ENCODE measurements around the gene ARHGEF7. TPM values are rescaled to one million over a fixed set of nuclear protein-coding genes. Genes with fewer than 3 reads are reported as not detected.
"Not testable (repeated sequence)": the region's sequence is repeated elsewhere in the genome, so short reads cannot be mapped to it uniquely, and the experiment has no call there.

Gene ARHGEF7
- total RNA-seq, 1 experiment from 2014 or later, result 14.7 TPM

DNA sequence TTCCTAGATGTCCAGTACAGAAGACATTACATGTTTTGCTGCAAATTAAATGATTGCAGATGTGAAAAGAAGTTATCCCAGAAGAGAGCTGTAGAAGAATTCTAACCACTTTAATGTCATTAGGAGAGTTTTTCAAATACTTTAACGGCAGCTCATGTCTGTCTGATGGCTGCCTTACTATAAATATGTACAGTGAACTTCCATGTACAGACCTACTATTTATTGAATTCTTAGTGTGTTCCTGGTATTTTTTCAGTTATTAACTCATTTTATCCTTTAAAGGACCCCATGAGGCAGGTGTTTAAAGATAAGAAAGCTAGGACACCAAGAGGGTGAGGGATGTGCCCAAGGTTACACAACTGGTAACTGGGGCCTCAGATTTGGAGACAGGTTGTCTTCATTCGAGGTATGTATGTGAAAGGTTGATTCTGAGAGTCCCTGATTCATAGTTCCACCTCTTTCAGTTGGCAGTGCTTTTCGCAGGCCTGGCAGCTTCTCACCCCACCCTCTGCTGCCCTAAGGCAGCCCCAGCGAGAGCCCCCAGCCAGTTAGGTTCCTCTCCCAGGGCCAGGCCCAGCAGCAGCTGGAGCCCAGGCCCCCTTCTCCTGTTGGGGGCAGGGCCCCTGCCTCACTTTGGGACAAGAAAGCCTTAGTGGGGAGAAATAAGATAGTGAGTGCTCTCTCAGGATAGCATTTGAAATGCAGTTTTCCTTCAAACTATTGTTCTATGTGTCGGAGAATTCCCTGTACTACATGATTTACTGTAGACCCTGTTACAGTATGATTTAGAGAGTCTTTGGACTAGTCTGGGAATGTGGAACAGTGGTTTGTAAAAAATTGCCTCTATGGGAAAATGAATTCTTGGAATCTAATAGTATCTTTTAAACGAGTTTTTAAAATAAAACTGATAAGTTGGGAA is 137.6 kb downstream of the ARHGEF7 start:
- DNase-seq (ENCODE audit: low read depth), result no peak

DNA sequence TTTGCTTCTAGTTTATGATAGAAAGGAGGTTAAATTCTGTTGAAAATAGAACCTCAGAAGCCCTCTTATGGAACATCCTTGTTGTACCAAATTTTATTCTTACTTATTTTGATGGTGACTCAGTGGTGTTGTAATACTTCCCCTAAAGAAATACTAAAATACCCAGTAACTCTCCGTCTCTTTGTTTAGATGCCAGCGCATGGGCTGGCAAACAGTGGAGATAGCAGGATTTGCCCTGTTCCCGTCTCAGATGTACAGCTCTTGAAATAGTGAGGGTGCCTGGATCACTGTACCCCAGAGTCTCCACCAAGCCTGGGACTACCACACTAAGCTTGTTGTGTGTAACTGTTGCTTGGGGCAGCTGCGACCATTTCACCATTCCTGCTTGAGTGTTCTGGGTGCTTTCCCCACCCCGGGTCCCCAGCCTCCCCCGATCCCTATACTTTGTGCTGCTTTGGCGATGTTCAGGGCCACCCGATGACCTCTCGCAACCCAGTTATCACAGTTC is 138.3 kb downstream of the ARHGEF7 start:
- DNase-seq (ENCODE audit: low read depth), result no peak

DNA sequence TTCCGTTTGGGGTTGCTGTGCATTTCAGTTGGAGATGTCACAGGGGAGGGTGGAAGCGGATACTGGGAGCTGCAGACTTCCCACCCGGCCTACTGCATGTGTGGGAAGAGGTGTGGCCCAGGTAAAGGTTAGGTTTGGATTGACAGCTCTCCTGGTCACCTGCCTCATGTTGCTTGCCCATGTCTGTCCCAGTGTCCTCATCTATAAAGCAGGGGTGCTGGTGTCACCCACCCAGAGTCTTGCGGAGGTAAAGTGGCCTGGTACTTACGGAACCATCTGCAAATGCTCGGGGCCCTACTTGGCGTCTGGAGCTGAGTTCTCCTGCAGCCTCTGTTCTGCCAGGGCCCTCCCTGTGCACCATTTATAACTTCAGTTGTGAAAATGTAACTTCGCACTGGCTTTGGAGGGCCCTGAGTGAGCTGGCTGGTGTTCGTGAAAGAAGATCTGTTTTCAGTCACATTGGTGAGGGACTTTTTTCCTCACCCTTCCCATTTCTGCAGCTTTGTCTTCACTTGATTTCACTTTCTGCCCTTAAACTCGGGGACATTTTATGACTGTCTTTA is 140.2 kb downstream of the ARHGEF7 start:
- no peak for DNase-seq (ENCODE audit: low read depth)

GRCh38 chr13:111256458-111256857 is 141.3 kb downstream of the ARHGEF7 start:
- no peak for DNase-seq (ENCODE audit: low read depth)

GRCh38 chr13:111256946-111257345 is 141.8 kb downstream of the ARHGEF7 start:
- DNase-seq (ENCODE audit: low read depth), result no peak

GRCh38 chr13:111257899-111258298 is 142.8 kb downstream of the ARHGEF7 start:
- not testable (repeated sequence) for DNase-seq (ENCODE audit: low read depth)

- no peak for DNase-seq (ENCODE audit: low read depth)
These were observed 143.5 kb downstream of the ARHGEF7 start for GRCh38 chr13:111258637-111259036.

- no peak for DNase-seq (ENCODE audit: low read depth)
These were observed 143.9 kb downstream of the ARHGEF7 start for GRCh38 chr13:111259058-111259457.

DNA sequence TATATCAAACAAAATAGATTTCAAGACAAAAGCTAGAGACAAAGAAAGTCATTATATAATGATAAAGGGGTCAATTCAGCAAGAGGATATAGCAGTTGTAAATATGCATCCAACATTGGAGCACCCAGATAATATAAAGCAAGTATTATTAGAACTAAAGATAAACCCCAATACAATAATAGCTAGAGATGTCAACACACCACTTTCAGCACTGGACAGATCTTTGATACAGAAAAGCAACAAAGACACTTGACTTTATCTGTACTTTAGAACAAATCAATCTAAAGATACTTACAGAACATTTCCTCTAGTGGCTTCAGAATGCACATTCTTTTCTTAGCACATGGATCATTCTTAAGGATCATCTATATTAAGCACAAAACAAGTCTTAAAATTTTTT is 146.2 kb downstream of the ARHGEF7 start:
- no peak for DNase-seq (ENCODE audit: low read depth)

DNA sequence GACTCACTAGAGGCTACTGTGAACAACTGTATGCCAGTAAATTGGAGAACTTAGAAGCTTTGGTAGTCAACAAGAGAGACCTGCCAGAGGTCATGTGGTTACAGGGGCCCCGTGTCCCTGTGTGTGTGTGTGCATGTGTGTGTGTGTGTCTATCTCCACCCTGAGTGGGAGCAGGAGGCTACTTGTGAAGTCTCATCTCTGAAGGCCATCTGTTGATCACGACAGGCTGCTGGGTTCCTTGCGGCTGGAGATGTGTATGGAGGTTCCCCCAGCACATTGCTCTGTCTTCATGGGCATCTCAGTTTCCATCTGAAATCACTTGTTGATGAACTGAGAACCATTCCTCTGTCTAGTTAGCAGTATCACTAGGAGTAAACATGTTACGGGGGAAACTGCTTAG is 147.2 kb downstream of the ARHGEF7 start:
- DNase-seq (ENCODE audit: low read depth), result no peak

- no peak for DNase-seq (ENCODE audit: low read depth)
These were observed 147.6 kb downstream of the ARHGEF7 start for GRCh38 chr13:111262715-111263114.

DNA sequence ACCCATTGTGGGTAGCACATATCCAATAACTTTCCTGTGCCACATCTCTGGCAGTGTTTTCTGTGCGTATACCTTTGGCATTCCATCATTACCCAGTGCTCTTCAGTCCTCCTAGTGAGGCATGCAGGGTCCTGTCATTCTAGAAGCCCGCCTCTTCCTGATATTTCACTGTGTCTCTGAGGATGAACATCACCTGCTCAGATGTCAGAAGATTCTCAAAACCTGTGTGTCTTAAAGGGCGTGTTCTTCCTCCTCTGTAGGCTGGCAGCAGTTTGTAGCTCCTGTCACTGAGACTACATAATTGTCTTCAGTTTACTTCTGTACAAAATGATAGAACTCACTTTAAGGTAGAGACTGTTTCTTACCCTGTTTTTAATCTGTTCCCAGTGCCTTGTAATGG is 148.5 kb downstream of the ARHGEF7 start:
- DNase-seq (ENCODE audit: low read depth), result no peak

DNA sequence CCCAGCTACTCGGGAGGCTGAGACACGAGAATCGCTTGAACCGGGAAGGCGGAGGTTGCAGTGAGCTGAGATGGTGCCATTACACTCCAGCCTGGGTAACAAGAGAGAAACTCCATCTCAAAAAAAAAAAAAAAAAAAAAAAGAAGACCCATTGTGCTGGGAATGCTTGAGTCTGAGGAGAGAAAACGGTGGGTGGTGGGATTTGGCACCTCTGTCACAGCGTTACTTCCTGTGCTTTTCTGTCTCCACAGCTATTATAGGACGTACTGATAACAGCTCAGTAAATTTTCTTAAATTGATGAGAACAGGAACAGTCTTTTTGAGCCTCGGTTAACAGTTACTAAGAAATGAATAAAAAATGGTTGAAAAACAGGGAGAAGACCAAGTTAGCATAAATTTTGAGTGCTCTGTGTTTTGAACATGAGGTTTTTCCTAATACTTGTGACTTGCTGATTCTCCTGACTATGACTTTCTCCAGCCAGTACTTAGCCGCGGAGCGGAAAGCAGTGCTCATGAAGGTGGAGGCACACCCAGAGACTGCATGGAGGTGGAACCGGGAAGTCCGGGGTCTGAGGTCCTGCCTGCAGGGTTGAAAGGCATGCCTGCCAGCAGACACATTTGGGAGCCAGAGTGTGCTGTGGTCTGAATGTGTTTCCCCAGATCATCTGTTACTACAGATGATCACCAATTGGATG is 150.0 kb downstream of the ARHGEF7 start:
- no peak for DNase-seq (ENCODE audit: low read depth)

DNA sequence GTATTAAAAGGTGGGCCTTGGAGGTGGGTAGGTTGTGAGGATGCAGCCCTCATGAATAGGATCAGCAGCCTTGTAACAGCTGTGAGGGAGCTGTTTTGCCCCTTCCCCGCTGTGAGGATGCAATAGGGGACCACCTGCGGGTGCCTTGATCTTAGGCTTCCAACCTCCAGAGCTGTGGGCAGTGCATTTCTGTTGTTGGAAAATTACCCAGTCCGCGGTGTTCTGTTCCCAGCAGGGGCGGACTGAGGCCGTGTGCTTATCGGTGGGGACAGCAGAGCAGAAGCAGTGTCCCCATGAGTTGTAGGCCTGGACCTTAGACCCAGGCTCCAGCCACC is 150.6 kb downstream of the ARHGEF7 start:
- DNase-seq (ENCODE audit: low read depth), result no peak

DNA sequence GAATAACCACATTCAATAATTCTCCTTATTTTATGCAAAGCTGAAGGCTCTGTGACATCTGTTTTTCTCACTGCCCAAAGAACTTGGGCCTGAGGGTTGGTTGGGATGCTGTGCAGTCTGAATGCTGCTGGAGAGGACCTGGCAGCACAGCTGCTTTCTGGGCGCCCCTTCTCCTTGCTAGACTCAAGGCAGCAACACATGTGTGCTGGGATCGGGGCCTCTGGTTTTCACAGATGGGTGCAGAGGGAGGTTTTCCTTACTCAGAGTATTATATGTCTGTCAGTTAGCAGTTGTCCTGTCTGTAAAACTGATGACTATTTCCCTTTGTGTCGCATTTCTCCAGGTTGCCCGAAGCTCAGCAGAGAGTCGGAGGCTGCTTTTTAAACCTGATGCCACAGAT is 152.1 kb downstream of the ARHGEF7 start:
- no peak for DNase-seq (ENCODE audit: low read depth)

DNA sequence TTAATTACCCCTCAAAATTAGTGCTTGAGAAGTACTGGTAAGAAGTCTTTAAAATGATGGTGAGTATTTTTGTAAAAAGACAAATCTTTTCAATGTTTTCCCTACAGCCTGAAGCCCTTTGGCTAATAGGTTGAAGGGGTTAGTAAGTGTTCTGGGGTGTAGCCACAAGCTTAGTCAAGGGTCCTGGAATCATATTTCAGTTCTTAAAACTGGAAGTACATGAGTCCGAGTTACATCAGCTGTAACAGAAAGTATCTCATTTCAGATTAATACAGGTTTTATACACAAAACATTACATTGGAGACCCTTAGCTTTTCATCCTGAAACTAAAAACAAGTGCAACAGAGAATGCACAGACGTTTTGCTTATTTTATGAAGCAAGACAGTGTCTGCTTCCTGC is 152.7 kb downstream of the ARHGEF7 start:
- DNase-seq (ENCODE audit: low read depth), result no peak

DNA sequence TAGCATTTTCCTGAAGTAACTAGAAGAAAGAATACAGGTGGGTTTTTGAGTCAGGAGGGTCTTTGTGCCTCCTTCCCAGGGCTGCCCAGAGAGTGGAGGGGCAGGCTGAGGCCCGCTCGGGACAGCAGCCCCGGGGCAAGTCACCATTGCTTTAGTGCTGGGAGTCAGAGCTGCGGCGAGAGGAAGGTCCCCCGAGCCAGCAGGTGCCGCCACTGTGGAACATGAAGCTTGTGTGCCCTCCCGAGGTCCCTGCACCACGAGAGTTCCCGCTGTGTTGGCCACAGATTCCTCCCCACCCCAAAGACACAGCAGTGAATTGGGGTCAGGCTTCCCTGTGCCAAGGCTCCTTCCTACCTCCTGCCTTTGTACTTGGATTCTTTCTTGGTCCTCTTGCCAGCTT is 154.4 kb downstream of the ARHGEF7 start:
- DNase-seq (ENCODE audit: low read depth), result no peak

GRCh38 chr13:111270126-111270525 is 155.0 kb downstream of the ARHGEF7 start:
- DNase-seq (ENCODE audit: low read depth), result no peak

DNA sequence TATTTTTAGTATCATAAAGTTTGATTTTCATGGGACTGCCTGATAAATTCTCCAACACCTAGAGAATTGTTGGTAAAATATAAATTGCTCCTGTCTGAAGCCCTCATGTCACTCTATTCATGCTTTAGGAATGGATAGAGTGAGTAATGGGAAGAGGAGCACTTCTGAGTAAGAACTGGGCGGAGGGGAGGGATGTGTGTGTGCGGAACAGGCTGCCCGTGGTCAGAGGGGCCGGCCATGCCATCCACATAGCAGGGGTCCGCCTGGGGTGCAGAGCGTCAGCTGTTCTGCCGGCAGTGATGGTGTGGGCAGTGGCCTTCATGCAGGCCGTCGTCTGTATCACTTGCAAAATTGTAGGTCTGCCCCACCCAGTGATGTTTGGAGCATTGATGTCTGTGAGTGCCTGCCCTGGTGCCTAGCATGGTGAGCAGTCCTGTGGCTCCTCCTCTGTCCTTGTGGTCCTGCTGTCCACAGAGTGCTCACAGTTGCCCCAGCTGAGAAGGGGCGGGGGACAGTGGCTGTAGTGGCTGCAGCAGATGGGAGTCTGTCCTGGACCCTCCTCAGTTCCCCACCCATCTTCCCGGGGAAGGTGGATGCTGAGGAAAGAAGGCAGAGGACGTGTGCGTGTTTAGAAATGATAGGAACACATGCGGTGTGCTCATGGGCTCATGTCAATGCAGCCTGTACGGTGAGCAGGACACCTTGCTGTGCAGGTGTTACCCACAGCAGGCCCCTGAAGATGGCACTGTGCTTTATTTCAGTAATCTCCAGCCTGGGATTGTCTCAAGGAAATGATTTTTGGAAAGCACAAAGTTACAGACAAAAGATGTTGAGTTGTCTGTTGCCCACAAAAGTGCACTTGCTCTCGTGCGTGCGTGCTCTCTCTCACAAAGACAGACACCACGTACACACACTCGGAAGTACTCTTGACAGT is 155.9 kb downstream of the ARHGEF7 start:
- DNase-seq (ENCODE audit: low read depth), result no peak

- DNase-seq (ENCODE audit: low read depth), result no peak
These were observed 157.0 kb downstream of the ARHGEF7 start for GRCh38 chr13:111272117-111272516.

- DNase-seq (ENCODE audit: low read depth), result no peak
These were observed 160.3 kb downstream of the ARHGEF7 start for GRCh38 chr13:111275382-111275781.
